Measurements from ENCODE around the gene USP31. TPM values are rescaled to one million over a fixed set of nuclear protein-coding genes. Genes with fewer than 3 reads are reported as not detected.

Gene USP31
- total and polyA plus RNA-seq, 2 of the 13 experiments (the other 11 are each of a cell fraction or from before 2014, with no cell fraction given): 22.5 to 23.3 TPM

- TF ChIP-seq, protein P1, sequence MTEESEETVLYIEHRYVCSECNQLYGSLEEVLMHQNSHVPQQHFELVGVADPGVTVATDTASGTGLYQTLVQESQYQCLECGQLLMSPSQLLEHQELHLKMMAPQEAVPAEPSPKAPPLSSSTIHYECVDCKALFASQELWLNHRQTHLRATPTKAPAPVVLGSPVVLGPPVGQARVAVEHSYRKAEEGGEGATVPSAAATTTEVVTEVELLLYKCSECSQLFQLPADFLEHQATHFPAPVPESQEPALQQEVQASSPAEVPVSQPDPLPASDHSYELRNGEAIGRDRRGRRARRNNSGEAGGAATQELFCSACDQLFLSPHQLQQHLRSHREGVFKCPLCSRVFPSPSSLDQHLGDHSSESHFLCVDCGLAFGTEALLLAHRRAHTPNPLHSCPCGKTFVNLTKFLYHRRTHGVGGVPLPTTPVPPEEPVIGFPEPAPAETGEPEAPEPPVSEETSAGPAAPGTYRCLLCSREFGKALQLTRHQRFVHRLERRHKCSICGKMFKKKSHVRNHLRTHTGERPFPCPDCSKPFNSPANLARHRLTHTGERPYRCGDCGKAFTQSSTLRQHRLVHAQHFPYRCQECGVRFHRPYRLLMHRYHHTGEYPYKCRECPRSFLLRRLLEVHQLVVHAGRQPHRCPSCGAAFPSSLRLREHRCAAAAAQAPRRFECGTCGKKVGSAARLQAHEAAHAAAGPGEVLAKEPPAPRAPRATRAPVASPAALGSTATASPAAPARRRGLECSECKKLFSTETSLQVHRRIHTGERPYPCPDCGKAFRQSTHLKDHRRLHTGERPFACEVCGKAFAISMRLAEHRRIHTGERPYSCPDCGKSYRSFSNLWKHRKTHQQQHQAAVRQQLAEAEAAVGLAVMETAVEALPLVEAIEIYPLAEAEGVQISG (CRISPR knock-in tag; IDR thresholded peaks at IDR 0.05): 0 out of 2 replicates have a peak, but pooled peaks have one; percentile 26
- no peak for TF ChIP-seq TAF1 (CRISPR knock-in tag; IDR thresholded peaks at IDR 0.05)
- TF ChIP-seq HINFP (CRISPR knock-in tag; IDR thresholded peaks at IDR 0.05; ENCODE audit: low read depth): no peak
- TF ChIP-seq HNF4G (IDR thresholded peaks at IDR 0.05; ENCODE audit: borderline replicate concordance, low read depth, low read length): 0 out of 2 replicates have a peak, but pooled peaks have one; percentile 58
- peak; percentile 85; the same call in 1 of the 2 replicates for TF ChIP-seq HNF4G (CRISPR knock-in tag; IDR thresholded peaks at IDR 0.05; ENCODE audit: borderline replicate concordance, low read depth)
- TF ChIP-seq HMG20A (CRISPR knock-in tag; IDR thresholded peaks at IDR 0.05; ENCODE audit: borderline replicate concordance): peak; percentile 45; the same call in 1 of the 2 replicates
- TF ChIP-seq KDM1A (CRISPR knock-in tag; IDR thresholded peaks at IDR 0.05): no peak
- no peak for TF ChIP-seq FOXK1 (CRISPR knock-in tag; IDR thresholded peaks at IDR 0.05; ENCODE audit: borderline replicate concordance, low read depth)
- TF ChIP-seq SAP130 (CRISPR knock-in tag; IDR thresholded peaks at IDR 0.05; ENCODE audit: low read depth): peak; percentile 60
- no peak for TF ChIP-seq NR2F1 (CRISPR knock-in tag; IDR thresholded peaks at IDR 0.05)
- peak; percentile 95 for TF ChIP-seq ZNF775 (CRISPR knock-in tag; IDR thresholded peaks at IDR 0.05; ENCODE audit: borderline replicate concordance)
- TF ChIP-seq MLX (CRISPR knock-in tag; IDR thresholded peaks at IDR 0.05): no peak
- no peak for TF ChIP-seq CREBL2 (CRISPR knock-in tag; IDR thresholded peaks at IDR 0.05; ENCODE audit: borderline replicate concordance)
- TF ChIP-seq, protein P2, sequence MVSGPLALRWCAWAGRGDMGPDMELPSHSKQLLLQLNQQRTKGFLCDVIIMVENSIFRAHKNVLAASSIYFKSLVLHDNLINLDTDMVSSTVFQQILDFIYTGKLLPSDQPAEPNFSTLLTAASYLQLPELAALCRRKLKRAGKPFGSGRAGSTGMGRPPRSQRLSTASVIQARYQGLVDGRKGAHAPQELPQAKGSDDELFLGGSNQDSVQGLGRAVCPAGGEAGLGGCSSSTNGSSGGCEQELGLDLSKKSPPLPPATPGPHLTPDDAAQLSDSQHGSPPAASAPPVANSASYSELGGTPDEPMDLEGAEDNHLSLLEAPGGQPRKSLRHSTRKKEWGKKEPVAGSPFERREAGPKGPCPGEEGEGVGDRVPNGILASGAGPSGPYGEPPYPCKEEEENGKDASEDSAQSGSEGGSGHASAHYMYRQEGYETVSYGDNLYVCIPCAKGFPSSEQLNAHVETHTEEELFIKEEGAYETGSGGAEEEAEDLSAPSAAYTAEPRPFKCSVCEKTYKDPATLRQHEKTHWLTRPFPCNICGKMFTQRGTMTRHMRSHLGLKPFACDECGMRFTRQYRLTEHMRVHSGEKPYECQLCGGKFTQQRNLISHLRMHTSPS (CRISPR knock-in tag; IDR thresholded peaks at IDR 0.05; ENCODE audit: low read depth): no peak
- TF ChIP-seq NONO (IDR thresholded peaks at IDR 0.05): no peak
- TF ChIP-seq NONO (CRISPR knock-in tag; conservative IDR thresholded peaks at IDR 0.05): peak; percentile 72
- no peak for TF ChIP-seq ZNF546 (CRISPR knock-in tag; conservative IDR thresholded peaks at IDR 0.05)
- TF ChIP-seq ZNF564 (CRISPR knock-in tag; IDR thresholded peaks at IDR 0.05): no peak
- TF ChIP-seq, protein P3, sequence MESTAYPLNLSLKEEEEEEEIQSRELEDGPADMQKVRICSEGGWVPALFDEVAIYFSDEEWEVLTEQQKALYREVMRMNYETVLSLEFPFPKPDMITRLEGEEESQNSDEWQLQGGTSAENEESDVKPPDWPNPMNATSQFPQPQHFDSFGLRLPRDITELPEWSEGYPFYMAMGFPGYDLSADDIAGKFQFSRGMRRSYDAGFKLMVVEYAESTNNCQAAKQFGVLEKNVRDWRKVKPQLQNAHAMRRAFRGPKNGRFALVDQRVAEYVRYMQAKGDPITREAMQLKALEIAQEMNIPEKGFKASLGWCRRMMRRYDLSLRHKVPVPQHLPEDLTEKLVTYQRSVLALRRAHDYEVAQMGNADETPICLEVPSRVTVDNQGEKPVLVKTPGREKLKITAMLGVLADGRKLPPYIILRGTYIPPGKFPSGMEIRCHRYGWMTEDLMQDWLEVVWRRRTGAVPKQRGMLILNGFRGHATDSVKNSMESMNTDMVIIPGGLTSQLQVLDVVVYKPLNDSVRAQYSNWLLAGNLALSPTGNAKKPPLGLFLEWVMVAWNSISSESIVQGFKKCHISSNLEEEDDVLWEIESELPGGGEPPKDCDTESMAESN (CRISPR knock-in tag; conservative IDR thresholded peaks at IDR 0.05): no peak
Observed at GRCh38 chr16:23141959-23142740, 7.1 kb downstream of the USP31 start (continued).

Data from HepG2 (cell line).